LoVo (cell line): ENCODE data around the gene CCDC117.
A peak's percentile ranks its signal among the peaks of the same experiment; 100 is the strongest.

ENCODE experiments used
- DNase-seq: peaks from one replicate; pipeline ENCODE4 v3.0.0-alpha.2; 2016; ENCODE audit warnings: low spot score

Gene CCDC117

GRCh38 chr22:28769394-28770085 lies 3.0 kb upstream of the CCDC117 start:
- DNase-seq, result no peak

GRCh38 chr22:28771195-28771791 lies 1.2 kb upstream of the CCDC117 start:
- no peak for DNase-seq

- DNase-seq, result no peak
Measured at GRCh38 chr22:28773461-28773867, 969 bp downstream of the CCDC117 start.

GRCh38 chr22:28774378-28774777 lies 1.9 kb downstream of the CCDC117 start:
- DNase-seq, result no peak

GRCh38 chr22:28779833-28780232 lies 7.3 kb downstream of the CCDC117 start:
- DNase-seq, result no peak

GRCh38 chr22:28780296-28780695 lies 7.8 kb downstream of the CCDC117 start:
- no peak for DNase-seq

- DNase-seq, result no peak
Measured at GRCh38 chr22:28783786-28784671, 11.5 kb downstream of the CCDC117 start.

- DNase-seq, result no peak
Measured at GRCh38 chr22:28788601-28789000, 16.1 kb downstream of the CCDC117 start.

GRCh38 chr22:28791124-28791523 lies 18.6 kb downstream of the CCDC117 start:
- DNase-seq, result no peak

- DNase-seq, result no peak
Measured at GRCh38 chr22:28791841-28792490, 19.5 kb downstream of the CCDC117 start.

- no peak for DNase-seq
Measured at GRCh38 chr22:28792491-28793383, 20.2 kb downstream of the CCDC117 start.

GRCh38 chr22:28793976-28794584 lies 21.6 kb downstream of the CCDC117 start:
- no peak for DNase-seq

- no peak for DNase-seq
Measured at GRCh38 chr22:28795071-28795693, 22.7 kb downstream of the CCDC117 start.

- no peak for DNase-seq
Measured at GRCh38 chr22:28795932-28796856, 23.7 kb downstream of the CCDC117 start.

GRCh38 chr22:28798810-28799605 lies 26.5 kb downstream of the CCDC117 start:
- peak; percentile 78 for DNase-seq

- peak; percentile 47 for DNase-seq
Measured at GRCh38 chr22:28799606-28800307, 27.3 kb downstream of the CCDC117 start.

GRCh38 chr22:28800308-28801041 lies 28.0 kb downstream of the CCDC117 start, which contains the start of gene XBP1:
TSS of gene XBP1 (minus strand) at chr22:28800569.
- peak; percentile 95 for DNase-seq
